K562 (cell line): ENCODE data around the gene AP3B2. TPM values are rescaled to one million over a fixed set of nuclear protein-coding genes. Genes with fewer than 3 reads are reported as not detected.
A peak's percentile ranks its signal among the peaks of the same experiment; 100 is the strongest.

ENCODE experiments used
- BDP1 ChIP-seq: IDR thresholded peaks from 3 replicates; pipeline ENCODE4 v1.6.1; 2011; ENCODE audit not compliant: insufficient read length, insufficient read depth
- CTCF ChIP-seq, 3 experiments: IDR thresholded peaks in 2 of 3; conservative IDR thresholded peaks in 1 of 3; 2 replicates each; pipeline ENCODE4 v1.5.1; 2011 to 2012; ENCODE audit warnings: low read length in 3 of 3, mild to moderate bottlenecking in 3 of 3, control low read depth in 2 of 3, improper control_type of control experiment in 1 of 3, inconsistent platforms in 1 of 3, low read depth in 1 of 3, mixed read lengths in 1 of 3, moderate library complexity in 1 of 3; ENCODE audit not compliant: insufficient read depth in 2 of 3
- DNMT1 ChIP-seq: fragments of 450-650 bp; IDR thresholded peaks from 2 replicates; pipeline ENCODE4 v1.6.1; 2016; ENCODE audit warnings: antibody characterized with exemption, mild to moderate bottlenecking
- E2F5 ChIP-seq: sonication (generic); formaldehyde crosslinking; IDR thresholded peaks from 2 replicates; pipeline ENCODE4 v1.8.0; 2022; ENCODE audit warnings: mild to moderate bottlenecking, missing genetic modification reagents
- ELF2 ChIP-seq: fragments of 250-450 bp; sonication (Bioruptor Pico); IDR thresholded peaks from 2 replicates; pipeline ENCODE4 v1.5.0; 2021; ENCODE audit warnings: mild to moderate bottlenecking
- RFX1 ChIP-seq: fragments of 450-650 bp; IDR thresholded peaks from 2 replicates; pipeline ENCODE4 v1.6.1; 2016; ENCODE audit warnings: mild to moderate bottlenecking, moderate library complexity
- SLC30A9 ChIP-seq: fragments of 250-450 bp; sonication (Bioruptor Pico); IDR thresholded peaks from 2 replicates; pipeline ENCODE4 v1.8.0; 2022; ENCODE audit warnings: mild to moderate bottlenecking, moderate library complexity
- ZKSCAN3 ChIP-seq: fragments of 250-450 bp; sonication (Bioruptor Pico); IDR thresholded peaks from 2 replicates; pipeline ENCODE4 v1.4.0; 2020
- ZMIZ1 ChIP-seq, 2 experiments: fragments of 150-350 bp in 1 of 2; IDR thresholded peaks; 2 replicates each; pipeline ENCODE4 v1.6.1; 2012 to 2016; ENCODE audit warnings: low read depth in 2 of 2, low read length in 2 of 2, mild to moderate bottlenecking in 1 of 2, moderate library complexity in 1 of 2
- ZNF24 ChIP-seq: fragments of 450-650 bp; IDR thresholded peaks from 2 replicates; pipeline ENCODE4 v1.6.1; 2016
- ZNF280A ChIP-seq: fragments of 450-650 bp; IDR thresholded peaks from 2 replicates; pipeline ENCODE4 v1.6.1; 2018; ENCODE audit warnings: mild to moderate bottlenecking, low read depth; ENCODE audit not compliant: partially characterized antibody
- ZNF609 ChIP-seq: sonication (generic); formaldehyde crosslinking; IDR thresholded peaks from 2 replicates; pipeline ENCODE4 v1.8.1; 2023; ENCODE audit warnings: missing genetic modification reagents, mild to moderate bottlenecking, borderline replicate concordance
- ZNF764 ChIP-seq: fragments of 250-450 bp; sonication (Bioruptor Pico); IDR thresholded peaks from 2 replicates; pipeline ENCODE4 v1.4.0; 2020; ENCODE audit warnings: low read depth, mild to moderate bottlenecking, moderate library complexity
- polyA plus RNA-seq, 8 experiments: library from polyadenylated mRNA; depleted of rRNA in 4 of 8; stranded (reverse) in 5 of 8; unstranded in 3 of 8; fragments of >200 nt; fragmentation: Nextera tagmentation in 2 of 8; fragmentation: Illumina TruSeq in 1 of 8; extraction: Ambion mirVana in 2 of 8; extraction: Trizol in 1 of 8; gene quantifications; 2 replicates each; pipeline versions ENCODE4 v1.2.1 to v1.2.3, GENCODE V29; 2011 to 2014; ENCODE audit warnings: inconsistent platforms in 1 of 8, missing spikeins in 1 of 8
- total RNA-seq, 7 experiments: library from RNA; depleted of rRNA in 6 of 7; stranded (reverse); fragments of >200 nt in 6 of 7; fragmentation: Illumina TruSeq in 2 of 7; extraction: Trizol in 2 of 7; gene quantifications; 2 replicates each; pipeline versions ENCODE4 v1.2.1 to v1.2.3, GENCODE V29; 2011 to 2021; ENCODE audit warnings: low replicate concordance in 1 of 7

Gene AP3B2
- total and polyA plus RNA-seq, 9 of the 15 experiments (the other 6 are each of a cell fraction or from before 2014, with no cell fraction given), result 0.03 to 0.15 (median 0.10) TPM; not detected in 2

- no peak for TF ChIP-seq E2F5 (CRISPR knock-in tag)
- TF ChIP-seq ZNF764 (CRISPR knock-in tag), result peak; percentile 52; the same call in 1 of the 2 replicates
- TF ChIP-seq ZKSCAN3 (CRISPR knock-in tag), result no peak
- no peak for TF ChIP-seq BDP1
- TF ChIP-seq RFX1, result no peak
- no peak for TF ChIP-seq ZMIZ1 (IDR thresholded peaks at IDR 0.05; ENCODE audit: low read depth in 2 of 2, low read length in 2 of 2)
- no peak for TF ChIP-seq DNMT1
- no peak for TF ChIP-seq ELF2
- no peak for TF ChIP-seq SLC30A9
- TF ChIP-seq ZNF280A, result no peak
- TF ChIP-seq CTCF (IDR thresholded peaks at IDR 0.05 in 2 of 3, conservative IDR thresholded peaks at IDR 0.05 in 1 of 3; ENCODE audit: insufficient read depth in 2 of 3, low read depth in 1 of 3, low read length in 3 of 3), result no peak
- 0 out of 2 replicates have a peak, but pooled peaks have one; percentile 60 for TF ChIP-seq ZNF609 (CRISPR knock-in tag)
- TF ChIP-seq ZNF24, result no peak
These were observed 40.5 kb upstream of the AP3B2 start (continued) for GRCh38 chr15:82749951-82750830.
